ENCODE data around the gene RCAN2.

Gene RCAN2

DNA sequence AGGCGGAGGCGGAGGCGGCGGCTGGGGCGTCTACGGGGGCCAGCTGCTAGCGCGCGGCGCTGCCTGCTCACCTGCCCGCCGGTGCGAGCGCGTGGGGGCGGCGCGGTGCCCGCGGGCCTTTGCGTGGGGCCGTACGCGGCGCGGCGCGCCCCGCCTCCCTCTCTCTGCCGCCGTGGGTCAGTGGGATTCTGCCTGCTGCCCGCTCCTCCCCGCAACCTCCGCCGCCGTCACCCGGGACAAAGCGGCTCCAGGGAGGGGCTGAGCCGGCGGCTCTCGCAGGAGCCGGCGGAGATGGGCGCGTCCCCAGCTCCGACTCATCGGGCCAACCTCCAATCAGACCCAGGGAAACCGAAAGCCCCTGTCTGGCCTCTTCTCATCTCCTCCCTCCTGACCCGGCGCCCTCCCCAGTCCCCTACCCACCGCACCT lies at the start of gene RCAN2:
RCAN2 (minus strand) TSS at position 249 of the 427 bp plus-strand sequence.
- Histone ChIP-seq H3K27ac (peak within 1 kb of the TSS in 8 of 21 experiments; percentile 19 to 78 (median 59)), H3K4me3 (peak within 1 kb of the TSS; percentile 42 to 67 (median 53))

GRCh38 chr6:46539866-46540265 lies 48.6 kb upstream of the RCAN2 start:
- H3K27ac ChIP-seq: no peak overlapping the region
- no peak overlapping the region for H3K4me3 ChIP-seq

DNA sequence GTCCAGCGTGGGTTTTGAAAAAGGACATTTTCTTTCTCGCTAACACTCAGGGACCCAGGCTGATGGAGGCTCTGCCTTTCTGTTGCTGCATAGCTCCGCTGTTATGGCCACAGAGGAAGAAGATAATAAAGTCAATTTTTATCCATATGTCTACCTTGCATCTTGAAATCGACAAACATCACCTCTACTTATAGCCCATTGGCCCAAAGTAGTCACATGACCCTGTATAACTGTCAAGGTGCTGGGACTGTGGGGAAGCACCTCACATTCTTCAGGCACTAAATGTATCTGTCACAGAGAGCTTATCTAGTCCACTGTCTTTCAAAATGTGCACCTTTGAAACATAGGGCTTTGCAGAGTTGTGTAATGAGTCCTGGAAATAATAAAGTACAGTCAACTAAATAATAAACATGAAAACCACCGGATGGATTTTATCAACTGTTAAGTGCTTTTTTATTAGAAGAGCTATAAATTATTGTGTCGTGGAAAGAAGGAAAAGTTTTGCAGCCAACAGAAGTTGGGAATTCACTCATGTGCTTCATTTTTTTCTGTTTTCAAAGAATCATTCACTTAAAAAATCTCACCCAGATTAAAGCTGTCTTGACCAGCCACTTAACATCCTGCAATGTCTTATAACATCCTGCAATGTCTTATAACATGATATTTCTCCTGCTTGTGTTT lies 47.7 kb upstream of the RCAN2 start:
- H3K27ac ChIP-seq: no peak overlapping the region
- H3K4me3 ChIP-seq: no peak overlapping the region

- Histone ChIP-seq H3K4me3 (no peak overlapping the region), H3K27ac (no peak overlapping the region)
These were observed 39.6 kb upstream of the RCAN2 start for GRCh38 chr6:46530896-46531295.

GRCh38 chr6:46528961-46529750 lies 37.9 kb upstream of the RCAN2 start:
- Histone ChIP-seq H3K27ac (no peak overlapping the region), H3K4me3 (no peak overlapping the region)

- Histone ChIP-seq H3K4me3 (no peak overlapping the region), H3K27ac (no peak overlapping the region)
These were observed 35.4 kb upstream of the RCAN2 start for GRCh38 chr6:46526607-46527006.

- H3K4me3 ChIP-seq: no peak overlapping the region
- H3K27ac ChIP-seq: no peak overlapping the region
These were observed 34.3 kb upstream of the RCAN2 start for GRCh38 chr6:46525583-46525982.

GRCh38 chr6:46521464-46521971 lies 30.3 kb upstream of the RCAN2 start:
- Histone ChIP-seq H3K27ac (no peak overlapping the region), H3K4me3 (no peak overlapping the region)

DNA sequence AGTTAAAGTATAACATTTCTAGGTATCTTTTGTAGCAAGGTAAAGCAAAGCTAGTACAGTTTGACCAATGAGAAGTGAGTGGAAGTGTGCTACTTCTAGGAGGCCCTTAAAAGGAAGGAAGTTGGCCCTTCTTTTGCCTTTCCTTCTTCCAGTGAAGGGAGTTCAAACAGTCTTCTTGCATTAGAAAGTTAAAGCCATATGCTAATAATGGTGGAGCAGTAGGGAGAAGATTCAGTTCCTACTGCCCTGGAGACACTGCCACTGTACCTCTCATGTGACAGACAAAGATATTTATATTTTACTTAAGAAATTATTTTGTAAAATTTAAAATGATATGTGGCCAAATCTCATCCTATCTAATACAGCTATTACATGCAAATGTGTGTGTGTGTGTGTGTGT lies 26.0 kb upstream of the RCAN2 start:
- no peak overlapping the region for H3K4me3 ChIP-seq

GRCh38 chr6:46513533-46513932 lies 22.3 kb upstream of the RCAN2 start:
- no peak overlapping the region for H3K27ac ChIP-seq

More for the DNA sequence above, 26.0 kb upstream of the RCAN2 start:
- H3K27ac ChIP-seq: no peak overlapping the region

GRCh38 chr6:46511320-46511719 lies 20.1 kb upstream of the RCAN2 start:
- H3K4me3 ChIP-seq: no peak overlapping the region
- peak overlapping the region in 8 of 21 experiments; percentile 3 to 64 (median 28) for H3K27ac ChIP-seq

More at GRCh38 chr6:46513533-46513932, 22.3 kb upstream of the RCAN2 start:
- H3K4me3 ChIP-seq: no peak overlapping the region

- Histone ChIP-seq H3K4me3 (no peak overlapping the region), H3K27ac (peak overlapping the region in 3 of 21 experiments; percentile 30 to 64 (median 50))
These were observed 19.4 kb upstream of the RCAN2 start for GRCh38 chr6:46510651-46511050.

GRCh38 chr6:46509981-46510510 lies 18.8 kb upstream of the RCAN2 start:
- H3K4me3 ChIP-seq: no peak overlapping the region
- peak overlapping the region in 1 of 21 experiments; percentile 14 for H3K27ac ChIP-seq

DNA sequence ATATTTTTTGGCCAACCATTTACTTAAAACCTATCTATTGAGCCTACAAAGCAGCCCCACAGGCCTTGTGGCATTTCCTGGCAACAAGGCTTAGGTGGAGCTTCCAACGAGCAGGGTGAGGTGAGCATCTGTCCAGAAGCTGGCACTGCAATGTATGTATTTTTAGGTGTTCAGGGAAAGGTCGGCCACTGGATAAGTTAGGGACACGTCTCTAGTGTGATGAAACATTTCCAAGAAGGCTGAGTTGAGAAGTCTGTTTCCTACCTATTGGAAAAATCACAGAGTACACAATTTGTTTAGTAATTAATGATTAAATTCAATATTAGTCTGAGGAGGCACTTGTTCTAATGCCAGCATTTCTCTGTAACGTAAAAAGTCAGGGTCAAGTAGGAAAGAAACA lies 17.8 kb upstream of the RCAN2 start:
- no peak overlapping the region for H3K27ac ChIP-seq
- H3K4me3 ChIP-seq: no peak overlapping the region

GRCh38 chr6:46507426-46507825 lies 16.2 kb upstream of the RCAN2 start:
- Histone ChIP-seq H3K27ac (no peak overlapping the region), H3K4me3 (no peak overlapping the region)

GRCh38 chr6:46505693-46506512 lies 14.7 kb upstream of the RCAN2 start:
- Histone ChIP-seq H3K27ac (no peak overlapping the region), H3K4me3 (no peak overlapping the region)

DNA sequence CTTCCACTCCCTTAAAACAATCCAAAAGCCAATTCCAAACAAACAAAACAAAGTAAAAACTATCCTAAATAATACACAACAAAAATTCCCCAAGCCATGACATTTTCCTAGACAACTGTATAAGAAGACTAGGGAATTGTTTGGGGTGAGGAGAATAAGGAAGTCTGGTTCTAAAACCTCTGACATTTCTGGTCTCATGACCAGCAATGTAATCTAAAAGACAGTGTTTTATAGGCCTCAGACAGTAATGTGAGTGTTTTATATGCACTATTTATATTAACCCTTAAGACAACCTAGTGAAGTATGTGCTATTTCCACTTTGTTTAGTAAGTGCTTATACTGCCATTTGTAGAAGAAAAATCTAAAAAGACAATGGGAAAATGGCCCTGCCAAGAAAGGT lies 13.0 kb upstream of the RCAN2 start:
- Histone ChIP-seq H3K4me3 (no peak overlapping the region), H3K27ac (no peak overlapping the region)

DNA sequence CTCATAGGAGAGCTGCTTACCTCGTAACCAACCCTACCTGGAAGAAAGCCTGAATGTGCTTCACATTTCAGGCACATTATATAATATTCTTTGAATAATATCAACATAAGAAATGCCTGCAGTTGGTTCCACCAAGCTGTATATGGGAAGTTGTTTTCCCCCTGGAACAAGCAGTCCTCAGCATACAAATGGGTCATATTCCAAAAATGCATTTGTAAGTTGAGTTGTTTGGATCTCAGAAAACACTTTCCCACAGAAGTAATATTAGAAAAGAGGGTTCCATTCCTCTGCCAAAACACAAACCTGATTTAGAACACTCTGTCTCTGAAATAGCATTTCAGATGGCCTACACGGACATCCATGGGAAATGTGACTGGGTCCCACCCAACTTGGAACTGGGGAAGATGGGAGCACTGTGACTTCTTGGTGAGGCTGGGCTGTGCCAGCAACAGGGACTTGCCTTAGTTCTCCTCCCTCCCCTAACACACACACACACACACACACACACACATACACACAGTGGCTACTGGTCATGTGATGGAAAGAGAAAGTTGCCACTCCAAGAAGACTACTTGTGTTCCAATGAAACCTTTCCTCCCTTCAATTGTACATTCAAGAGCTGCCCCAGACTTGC lies 11.4 kb upstream of the RCAN2 start:
- no peak overlapping the region for H3K4me3 ChIP-seq
- no peak overlapping the region for H3K27ac ChIP-seq
